Activated CD4-positive, alpha-beta memory T cell treated with anti-CD3 and anti-CD28 coated beads for 36 hours (primary cell): ENCODE results near the gene C2CD4C. TPM values are rescaled to one million over a fixed set of nuclear protein-coding genes. Genes with fewer than 3 reads are reported as not detected.
A peak's percentile ranks its signal among the peaks of the same experiment; 100 is the strongest.
"Not testable (repeated sequence)": the region's sequence is repeated elsewhere in the genome, so short reads cannot be mapped to it uniquely, and the experiment has no call there.

Source experiments
- CTCF ChIA-PET: fragments of 350-600 bp; sonication (Branson Sonifier 250); formaldehyde crosslinking; loops from one replicate; lab custom pipeline; 2021; ENCODE audit warnings: antibody characterized with exemption, inconsistent platforms; lab: Charles Lee
- POLR2A ChIA-PET: fragments of 350-600 bp; sonication (Branson Sonifier 250); formaldehyde crosslinking; loops from one replicate; lab custom pipeline; 2021; ENCODE audit warnings: antibody characterized with exemption; lab: Charles Lee
- DNase-seq: peaks from one replicate; pipeline ENCODE4 v3.0.0-alpha.2; 2020
- H3K27ac Mint-ChIP-seq: one replicate; pipeline ENCODE4 v1.8.0; 2021; ENCODE audit warnings: mixed read lengths
- H3K27me3 Mint-ChIP-seq: one replicate; pipeline ENCODE4 v1.8.0; 2021; ENCODE audit warnings: mixed read lengths
- H3K36me3 Mint-ChIP-seq: one replicate; pipeline ENCODE4 v1.8.0; 2021; ENCODE audit warnings: mixed read lengths
- H3K4me1 Mint-ChIP-seq: one replicate; pipeline ENCODE4 v1.8.0; 2021; ENCODE audit warnings: low read depth, mixed read lengths
- H3K4me3 Mint-ChIP-seq: one replicate; pipeline ENCODE4 v1.8.0; 2021; ENCODE audit warnings: mild to moderate bottlenecking, mixed read lengths
- H3K9me3 Mint-ChIP-seq: one replicate; pipeline ENCODE4 v1.8.0; 2021; ENCODE audit warnings: mixed read lengths
- intact Hi-C: fragments of 100-400 bp; cut with micrococcal nuclease; formaldehyde crosslinking; loops from one replicate; pipeline ENCODE4 v1.15.1; 2023
- total RNA-seq, 2 experiments: library from RNA; stranded (reverse); gene quantifications; one replicate each; pipeline ENCODE4 v1.2.3, GENCODE V29; 2021

Gene C2CD4C
- total RNA-seq, 2 experiments from 2014 or later, result 0.33 to 0.44 TPM

DNA sequence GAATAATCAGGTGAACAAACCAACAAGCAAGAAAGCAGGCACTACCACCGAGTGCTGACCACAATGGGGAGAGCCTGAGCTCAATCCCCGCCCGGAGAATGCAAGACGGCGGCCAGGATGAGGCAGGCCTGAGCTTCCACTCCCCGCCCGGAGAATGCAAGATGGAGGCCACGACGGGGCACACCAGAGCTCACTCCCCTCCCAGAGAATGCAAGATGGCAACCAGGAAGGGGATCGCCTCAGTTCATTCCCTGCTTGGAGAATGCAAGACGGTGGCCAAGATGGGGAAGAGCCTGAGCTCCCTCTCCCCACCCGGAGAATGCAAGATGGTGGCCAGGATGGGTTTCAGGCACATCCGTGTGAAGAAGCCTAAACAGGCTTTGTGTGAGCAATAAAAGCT lies 39.7 kb downstream of the C2CD4C start:
- CTCF ChIA-PET, result no interaction called here
- no peaks in the 10 kb centered on the region for H3K4me1 Mint-ChIP-seq
- peaks cover 27% of the 10 kb centered on the region for H3K27me3 Mint-ChIP-seq
- no peaks in the 10 kb centered on the region for H3K9me3 Mint-ChIP-seq
- peak; percentile 3 for DNase-seq
- intact Hi-C loops, result no loop called here
- no peaks in the 10 kb centered on the region for H3K36me3 Mint-ChIP-seq
- no peak overlapping the region for H3K27ac Mint-ChIP-seq
- no peak overlapping the region for H3K4me3 Mint-ChIP-seq
- POLR2A ChIA-PET, result no interaction called here

DNA sequence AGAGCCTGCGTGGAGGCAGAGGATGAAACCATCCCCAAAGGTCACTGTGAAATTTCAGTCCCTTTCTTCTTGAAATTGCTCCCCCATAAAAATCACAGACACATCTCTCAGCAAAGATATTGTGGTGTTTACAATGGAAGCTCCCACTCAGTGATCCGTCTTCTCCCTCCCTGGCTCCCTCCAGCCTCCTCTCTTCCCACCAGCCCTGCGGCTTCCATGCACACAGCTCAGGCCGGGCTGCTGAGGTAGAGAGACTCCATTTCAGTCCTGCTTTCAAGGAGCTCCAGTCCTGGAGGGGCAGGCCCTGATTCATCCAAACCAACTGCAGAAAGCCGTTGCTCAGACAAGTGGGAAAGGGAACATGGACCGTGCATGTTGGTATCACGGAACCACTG lies 40.3 kb downstream of the C2CD4C start:
- intact Hi-C loops, result no loop called here
- Mint-ChIP-seq H3K9me3 (no peaks in the 10 kb centered on the region), H3K27ac (no peak overlapping the region), H3K4me3 (no peak overlapping the region), H3K27me3 (peaks cover 26% of the 10 kb centered on the region), H3K36me3 (no peaks in the 10 kb centered on the region), H3K4me1 (no peaks in the 10 kb centered on the region)
- DNase-seq, result no peak
- CTCF ChIA-PET, result no interaction called here
- POLR2A ChIA-PET, result no interaction called here

DNA sequence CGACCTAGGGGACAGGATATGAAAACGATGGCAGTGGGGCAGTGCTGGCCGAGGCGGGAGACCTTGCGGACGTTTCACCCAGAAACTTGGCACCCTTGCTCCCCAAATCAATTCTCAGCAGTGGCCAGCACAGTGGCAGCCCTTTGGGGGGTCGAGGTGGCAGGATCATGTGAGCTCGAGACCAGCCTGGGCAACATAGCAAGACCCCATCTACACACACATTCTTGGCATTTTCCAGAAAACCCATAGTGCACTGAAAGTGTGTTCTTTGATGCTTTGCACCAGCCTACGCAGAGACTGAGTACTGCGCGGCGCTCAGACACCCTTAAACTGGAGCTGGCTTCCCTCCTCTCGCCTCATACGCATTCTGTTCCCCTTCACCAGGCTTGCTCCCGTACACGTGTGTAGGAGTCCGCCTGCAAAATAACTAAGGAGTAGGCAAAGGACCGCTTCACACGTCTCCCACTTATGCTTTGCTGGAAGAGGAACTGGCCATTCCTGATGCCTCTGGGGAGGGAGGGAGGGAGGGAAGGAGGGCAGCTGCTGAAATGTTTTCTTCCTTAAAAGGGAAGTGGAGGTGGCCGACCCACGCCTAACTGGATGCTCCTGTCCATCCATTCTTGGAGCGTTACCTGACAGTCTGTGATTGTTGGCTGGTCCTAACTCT lies 40.9 kb downstream of the C2CD4C start:
- DNase-seq, result no peak
- no peaks in the 10 kb centered on the region for H3K9me3 Mint-ChIP-seq

DNA sequence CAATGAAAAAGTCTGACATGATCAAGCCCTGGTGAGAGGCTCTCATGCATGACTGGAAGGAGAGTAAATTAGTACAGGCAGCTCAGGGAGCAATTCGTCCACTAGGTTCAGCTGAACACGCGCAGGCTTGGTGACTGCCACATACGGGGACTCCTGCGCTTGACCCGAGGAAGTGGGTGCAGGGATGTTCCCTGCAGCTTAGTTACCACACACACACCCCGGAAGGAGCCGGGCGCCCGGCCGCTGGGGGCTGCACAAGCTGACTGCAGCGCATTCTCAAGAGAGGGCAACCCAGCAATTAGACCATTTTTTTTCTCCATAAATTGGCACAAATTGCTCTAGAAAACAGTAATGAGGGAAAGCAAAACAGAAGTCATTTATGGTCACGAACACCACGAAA lies 41.4 kb downstream of the C2CD4C start:
- Mint-ChIP-seq H3K4me1 (no peaks in the 10 kb centered on the region), H3K4me3 (no peak overlapping the region), H3K36me3 (no peaks in the 10 kb centered on the region), H3K9me3 (no peaks in the 10 kb centered on the region), H3K27me3 (peaks cover 19% of the 10 kb centered on the region), H3K27ac (no peak overlapping the region)
- DNase-seq, result no peak
- intact Hi-C loops, result no loop called here
- ChIA-PET POLR2A (no interaction called here), CTCF (no interaction called here)

More for the DNA sequence above, 40.9 kb downstream of the C2CD4C start:
- Mint-ChIP-seq H3K36me3 (no peaks in the 10 kb centered on the region), H3K27me3 (peaks cover 22% of the 10 kb centered on the region), H3K4me1 (no peaks in the 10 kb centered on the region), H3K4me3 (no peak overlapping the region), H3K27ac (no peak overlapping the region)
- ChIA-PET CTCF (no interaction called here), POLR2A (no interaction called here)
- intact Hi-C loops, result no loop called here

DNA sequence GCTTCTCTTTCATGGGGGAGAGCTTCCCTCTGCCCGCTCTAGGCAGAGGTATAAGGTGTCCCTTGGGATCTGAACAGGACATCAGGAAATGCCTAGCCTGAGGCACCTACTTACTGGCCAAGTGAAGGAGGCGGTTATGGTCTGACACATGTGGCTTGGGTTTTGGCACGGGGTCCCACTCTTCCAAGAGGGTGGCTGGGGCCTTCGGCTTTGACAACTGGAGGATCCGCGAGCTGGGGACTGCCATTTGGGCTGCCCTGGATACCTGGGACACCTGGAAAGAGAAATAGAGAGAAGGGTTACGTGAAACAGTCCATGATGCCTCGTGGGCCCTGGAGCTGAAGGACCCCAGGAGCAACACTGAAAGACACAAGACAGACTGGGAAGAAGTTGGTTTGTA lies 42.0 kb downstream of the C2CD4C start:
- Mint-ChIP-seq H3K4me1 (no peaks in the 10 kb centered on the region), H3K4me3 (no peak overlapping the region), H3K27ac (no peak overlapping the region), H3K36me3 (no peaks in the 10 kb centered on the region), H3K27me3 (peaks cover 17% of the 10 kb centered on the region), H3K9me3 (no peaks in the 10 kb centered on the region)
- CTCF ChIA-PET, result no interaction called here
- no peak for DNase-seq
- POLR2A ChIA-PET, result no interaction called here
- intact Hi-C loops, result no loop called here

DNA sequence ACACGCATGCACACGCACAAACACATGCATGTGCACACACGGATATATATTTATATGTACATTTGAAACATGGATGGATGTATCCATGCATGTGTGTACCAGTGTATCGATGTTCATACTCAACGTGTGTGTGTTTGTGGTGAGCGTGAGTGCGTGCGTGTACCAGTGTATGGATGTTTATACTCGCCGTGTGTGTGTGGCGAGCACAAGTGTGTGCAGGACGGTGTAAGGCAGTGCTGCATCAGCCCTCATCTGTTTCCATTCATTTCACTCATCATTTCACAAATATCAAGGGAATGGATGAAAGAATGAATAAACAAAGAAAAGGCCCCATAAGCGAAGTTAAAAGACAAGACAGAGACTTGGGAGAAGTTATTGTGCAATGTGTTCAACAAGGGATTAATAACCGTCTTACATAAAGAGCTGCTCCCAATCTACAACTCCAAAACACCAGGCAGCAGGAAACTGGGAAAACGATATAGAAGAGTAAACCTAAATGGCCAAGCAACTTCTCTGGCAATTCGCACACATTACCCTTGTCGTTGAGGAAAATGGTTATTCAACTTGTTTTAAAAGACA lies 42.7 kb downstream of the C2CD4C start:
- H3K27ac Mint-ChIP-seq, result no peak overlapping the region
- peaks cover 12% of the 10 kb centered on the region for H3K27me3 Mint-ChIP-seq
- intact Hi-C loops, result no loop called here
- no peaks in the 10 kb centered on the region for H3K4me1 Mint-ChIP-seq
- H3K9me3 Mint-ChIP-seq, result no peaks in the 10 kb centered on the region
- CTCF ChIA-PET, result no interaction called here
- POLR2A ChIA-PET, result no interaction called here
- no peaks in the 10 kb centered on the region for H3K36me3 Mint-ChIP-seq
- DNase-seq, result no peak
- no peak overlapping the region for H3K4me3 Mint-ChIP-seq

GRCh38 chr19:364496-365287 lies 44.3 kb downstream of the C2CD4C start:
- CTCF ChIA-PET, result no interaction called here
- intact Hi-C loops, result no loop called here

DNA sequence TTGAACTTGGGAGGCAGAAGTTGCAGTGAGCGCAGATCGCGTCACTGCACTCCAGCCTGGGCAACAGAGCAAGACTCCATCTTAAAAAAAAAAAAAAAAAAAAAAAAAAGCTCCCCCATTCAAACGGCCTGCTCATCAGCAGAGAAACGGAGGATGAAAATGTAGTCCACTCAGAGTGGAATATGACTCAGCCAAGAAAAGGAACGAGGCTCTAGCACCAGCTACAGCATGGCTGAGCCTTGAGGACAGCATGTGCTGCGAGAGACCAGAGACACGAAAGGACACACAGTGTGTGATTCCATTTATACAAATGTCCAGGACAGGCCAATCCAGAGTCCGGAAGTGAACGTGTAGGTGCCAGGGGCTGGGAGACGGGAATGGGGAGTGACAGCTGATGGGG lies 46.3 kb downstream of the C2CD4C start:
- no peak overlapping the region for H3K4me3 Mint-ChIP-seq
- H3K27me3 Mint-ChIP-seq, result peaks cover 9% of the 10 kb centered on the region
- POLR2A ChIA-PET, result no interaction called here
- CTCF ChIA-PET, result interaction anchor here (1.1 kb wide), 1 partner anchor 9 kb away, joined by 3 read pairs; no protein-coding TSS in a partner anchor
- no peaks in the 10 kb centered on the region for H3K36me3 Mint-ChIP-seq
- DNase-seq, result no peak
- intact Hi-C loops, result no loop called here
- no peaks in the 10 kb centered on the region for H3K4me1 Mint-ChIP-seq
- no peak overlapping the region for H3K27ac Mint-ChIP-seq
- H3K9me3 Mint-ChIP-seq, result no peaks in the 10 kb centered on the region

More at GRCh38 chr19:364496-365287, 44.3 kb downstream of the C2CD4C start:
- Mint-ChIP-seq H3K36me3 (no peaks in the 10 kb centered on the region), H3K4me1 (no peaks in the 10 kb centered on the region), H3K4me3 (no peak overlapping the region), H3K9me3 (no peaks in the 10 kb centered on the region), H3K27me3 (peaks cover 12% of the 10 kb centered on the region), H3K27ac (no peak overlapping the region)
- POLR2A ChIA-PET, result no interaction called here
- no peak for DNase-seq

DNA sequence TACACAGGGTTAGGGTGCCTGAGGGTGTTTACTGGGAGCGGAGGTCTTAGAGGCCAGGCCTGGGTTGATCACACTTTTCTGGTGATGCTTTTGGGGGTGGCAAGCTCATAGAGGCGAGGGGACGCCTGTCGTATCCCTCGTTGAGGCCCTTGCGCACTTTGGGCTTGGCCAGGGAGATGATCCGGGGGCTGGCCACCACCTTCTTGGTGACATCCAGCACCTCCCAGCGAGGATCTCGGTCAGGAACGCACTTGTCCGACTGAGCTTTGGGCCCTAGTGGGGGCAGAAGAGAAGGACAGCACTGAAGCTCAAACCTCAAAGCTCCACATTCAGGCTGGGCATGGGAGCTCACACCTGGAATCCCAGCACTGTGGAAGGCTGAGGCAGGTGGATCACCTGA lies 46.8 kb downstream of the C2CD4C start:
- Mint-ChIP-seq H3K9me3 (no peaks in the 10 kb centered on the region), H3K4me3 (no peak overlapping the region), H3K4me1 (no peaks in the 10 kb centered on the region), H3K36me3 (no peaks in the 10 kb centered on the region), H3K27me3 (peaks cover 6% of the 10 kb centered on the region), H3K27ac (no peak overlapping the region)
- intact Hi-C loops, result no loop called here
- ChIA-PET CTCF (interaction anchor here (1.1 kb wide), 1 partner anchor 9 kb away, joined by 3 read pairs; no protein-coding TSS in a partner anchor), POLR2A (no interaction called here)
- DNase-seq, result no peak

DNA sequence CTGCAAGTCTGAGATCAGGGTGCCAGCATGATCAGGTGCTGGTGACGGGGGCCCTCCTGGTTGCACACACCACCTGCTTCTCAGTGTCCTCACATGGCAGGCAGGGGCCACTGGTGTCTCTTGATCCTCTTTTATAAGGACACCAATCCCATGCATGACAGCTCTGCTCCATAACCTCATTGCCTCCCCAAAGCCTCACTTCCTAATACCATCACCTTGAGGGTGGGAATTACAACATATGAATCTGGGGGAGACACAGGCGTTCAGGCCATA lies 49.4 kb downstream of the C2CD4C start:
- intact Hi-C loops, result no loop called here

DNA sequence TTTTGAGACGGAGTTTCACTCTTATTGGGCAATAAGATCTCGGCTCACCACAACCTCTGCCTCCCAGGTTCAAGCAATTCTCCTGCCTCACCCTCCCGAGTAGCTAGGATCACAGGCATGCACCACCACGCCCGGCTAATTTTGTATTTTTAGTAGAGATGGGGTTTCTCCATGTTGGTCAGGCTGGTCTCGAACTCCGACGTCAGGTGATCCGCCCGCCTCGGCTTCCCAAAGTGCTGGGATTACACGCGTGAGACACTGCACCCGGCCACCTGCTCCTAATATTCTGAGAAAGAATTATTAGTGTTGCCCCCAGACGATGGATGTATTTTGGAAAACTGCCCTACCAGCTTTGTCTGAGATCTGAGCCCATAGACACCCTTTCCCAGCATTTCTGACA lies 53.4 kb downstream of the C2CD4C start:
- DNase-seq, POLR2A ChIA-PET, H3K36me3 Mint-ChIP-seq, H3K27me3 Mint-ChIP-seq, H3K4me3 Mint-ChIP-seq, H3K4me1 Mint-ChIP-seq, intact Hi-C loops, H3K27ac Mint-ChIP-seq, CTCF ChIA-PET: not testable (repeated sequence)
- peaks cover 17% of the 10 kb centered on the region for H3K9me3 Mint-ChIP-seq

More for the DNA sequence above, 49.4 kb downstream of the C2CD4C start:
- Mint-ChIP-seq H3K4me3 (no peak overlapping the region), H3K9me3 (peaks cover 5% of the 10 kb centered on the region), H3K27me3 (no peaks in the 10 kb centered on the region), H3K36me3 (no peaks in the 10 kb centered on the region), H3K4me1 (no peaks in the 10 kb centered on the region), H3K27ac (no peak overlapping the region)
- CTCF ChIA-PET, result no interaction called here
- no peak for DNase-seq
- POLR2A ChIA-PET, result no interaction called here
